Smooth muscle cell of the pulmonary artery (primary cell): ENCODE results near the gene GLIS1. TPM values are rescaled to one million over a fixed set of nuclear protein-coding genes. Genes with fewer than 3 reads are reported as not detected.

Experiments
- total RNA-seq: library from RNA; depleted of rRNA; stranded (reverse); fragments of >200 nt; gene quantifications from 2 replicates; pipeline ENCODE4 v1.2.3, GENCODE V29; 2014

Gene GLIS1
- 0.40 and 1.4 TPM in 2 replicates for total RNA-seq

DNA sequence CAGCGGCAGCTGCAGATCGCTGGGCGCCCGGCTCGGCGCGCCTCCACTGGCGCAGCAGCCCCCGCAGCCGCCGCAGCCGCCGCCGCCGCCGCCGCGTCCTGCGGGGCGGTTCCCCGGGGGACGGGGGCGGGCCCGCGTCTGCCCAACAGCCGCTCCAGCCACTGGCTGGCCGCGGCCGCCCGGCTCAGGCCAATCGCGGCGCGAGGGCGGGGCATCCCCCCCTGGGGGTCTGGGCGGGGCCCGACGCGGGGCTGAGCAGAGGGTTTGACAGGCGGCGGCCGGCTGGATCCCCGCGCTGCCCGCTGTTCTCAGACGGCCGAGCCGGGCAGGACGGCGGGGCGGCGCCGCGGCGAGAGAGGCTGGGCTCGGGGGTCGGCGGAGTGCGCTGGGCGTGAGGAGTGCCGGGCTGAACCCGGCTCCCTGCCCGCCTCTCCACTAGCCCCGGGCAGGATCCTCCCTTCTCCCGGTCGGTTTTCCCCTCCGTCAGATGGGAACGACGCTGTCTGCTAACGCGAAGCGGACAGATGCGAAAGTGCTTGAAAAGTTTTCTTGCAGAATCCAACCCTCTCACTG is at the start of gene GLIS1:
GLIS1 (minus strand) TSS at position 56 of the 573 bp plus-strand sequence. CDS start 1,100 bp downstream, outside the sequence.

DNA sequence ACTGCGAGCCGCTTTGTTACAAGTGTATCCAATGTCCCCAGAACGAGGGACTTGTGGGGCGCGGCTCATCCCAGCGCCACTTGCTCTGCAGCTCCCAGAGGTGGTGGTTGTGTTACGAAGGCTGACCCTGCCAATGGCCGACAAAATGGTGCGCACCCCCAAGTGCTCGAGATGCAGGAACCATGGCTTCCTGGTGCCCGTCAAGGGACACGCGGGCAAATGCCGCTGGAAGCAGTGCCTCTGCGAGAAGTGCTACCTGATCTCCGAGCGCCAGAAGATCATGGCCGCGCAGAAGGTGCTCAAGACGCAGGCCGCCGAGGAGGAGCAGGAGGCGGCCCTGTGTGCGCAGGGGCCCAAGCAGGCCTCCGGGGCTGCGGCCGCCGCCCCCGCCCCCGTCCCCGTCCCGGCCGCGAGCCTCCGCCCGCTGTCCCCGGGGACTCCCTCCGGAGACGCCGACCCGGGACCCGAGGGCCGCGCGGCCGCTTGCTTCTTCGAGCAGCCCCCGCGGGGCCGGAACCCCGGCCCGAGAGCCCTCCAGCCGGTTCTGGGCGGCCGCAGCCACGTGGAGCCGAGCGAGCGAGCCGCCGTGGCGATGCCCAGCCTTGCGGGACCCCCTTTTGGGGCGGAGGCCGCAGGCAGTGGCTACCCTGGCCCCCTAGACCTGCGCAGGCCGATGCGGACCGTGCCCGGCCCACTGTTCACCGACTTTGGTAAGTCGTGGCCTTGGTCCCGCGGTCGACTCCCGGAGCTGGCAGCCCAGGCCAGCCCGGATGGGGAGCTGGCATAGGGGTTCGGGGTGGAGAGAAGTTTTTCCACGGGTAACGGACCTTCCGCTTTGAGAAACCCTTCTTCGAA is 279.4 kb downstream of the GLIS1 start, which contains the start of gene DMRTB1:
DMRTB1 (plus strand) TSS at position 79 of the 855 bp plus-strand sequence; CDS start at position 134, 55 bp downstream.

Other genes starting within 250 kb of the GLIS1 start
- 11.5 and 13.8 TPM in 2 replicates for gene NDC1, start 99.1 kb upstream of the GLIS1 start, total RNA-seq
- 20.7 and 22.9 TPM in 2 replicates for gene YIPF1, start 150.6 kb upstream of the GLIS1 start, total RNA-seq
- gene DIO1, start 155.0 kb upstream of the GLIS1 start, total RNA-seq, result not detected in 2 replicates
- 13.4 and 16.0 TPM in 2 replicates for gene IFT25, start 206.5 kb upstream of the GLIS1 start, total RNA-seq
- gene LRRC42, start 207.2 kb upstream of the GLIS1 start, total RNA-seq, result 30.9 and 34.6 TPM in 2 replicates